ENCODE data around the gene UXT. TPM values are rescaled to one million over a fixed set of nuclear protein-coding genes. Genes with fewer than 3 reads are reported as not detected.

UXT gene
- total and polyA plus RNA-seq, 2 donors (not counting 1 experiment from before 2014, with no cell fraction given), result 111 to 141 TPM

DNA sequence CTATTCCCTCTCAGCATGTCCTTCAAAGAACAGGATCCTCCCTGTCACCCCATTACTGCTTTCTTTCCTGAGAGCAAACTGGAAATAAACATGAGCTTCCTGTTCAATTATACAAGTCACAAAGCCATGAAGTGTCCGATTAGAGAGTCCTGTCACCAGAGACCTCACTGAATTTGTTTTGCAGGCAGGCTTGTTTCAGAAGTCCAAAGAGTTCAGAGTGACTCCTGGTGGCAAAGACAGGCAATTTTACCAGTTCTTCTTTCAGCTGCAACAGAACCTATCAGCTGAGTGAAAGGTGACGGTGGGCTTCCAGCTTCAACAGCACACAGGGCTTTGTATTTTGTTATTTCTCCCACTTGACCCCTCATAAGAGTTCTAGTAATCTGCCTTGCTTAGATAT is 15.1 kb downstream of the UXT start:
- Histone ChIP-seq H3K79me2 (ENCODE audit: control insufficient read depth, insufficient read depth, low read length) (peaks cover 24% of the 10 kb centered on the region), H3K4me2 (ENCODE audit: extremely low read depth, insufficient read depth, low read length) (no peak overlapping the region), H3K27ac (ENCODE audit: insufficient read depth, low read length) (no peak overlapping the region), H3K9ac (ENCODE audit: insufficient read depth, low read length) (no peak overlapping the region), H2AFZ (ENCODE audit: low read length) (no peak overlapping the region), H3K4me1 (ENCODE audit: control insufficient read depth, extremely low read depth, insufficient read depth, low read length) (peaks cover 6% of the 10 kb centered on the region), H3K9me3 (ENCODE audit: control insufficient read depth, insufficient read depth, low read depth, low read length) (no peaks in the 10 kb centered on the region), H3K27me3 (ENCODE audit: control insufficient read depth, insufficient read depth, low read length) (no peaks in the 10 kb centered on the region), H3K4me3 (replicated peaks in 1 of 4; ENCODE audit: control extremely low read depth in 1 of 4, insufficient read depth in 1 of 4, low read depth in 3 of 4, low read length in 4 of 4) (no peak overlapping the region), H4K20me1 (ENCODE audit: control insufficient read depth, extremely low read depth, insufficient read depth, low read length) (no peaks in the 10 kb centered on the region), H3K36me3 (ENCODE audit: control insufficient read depth, insufficient read depth, low read length) (peaks cover 6% of the 10 kb centered on the region)
- TF ChIP-seq, protein P1, sequence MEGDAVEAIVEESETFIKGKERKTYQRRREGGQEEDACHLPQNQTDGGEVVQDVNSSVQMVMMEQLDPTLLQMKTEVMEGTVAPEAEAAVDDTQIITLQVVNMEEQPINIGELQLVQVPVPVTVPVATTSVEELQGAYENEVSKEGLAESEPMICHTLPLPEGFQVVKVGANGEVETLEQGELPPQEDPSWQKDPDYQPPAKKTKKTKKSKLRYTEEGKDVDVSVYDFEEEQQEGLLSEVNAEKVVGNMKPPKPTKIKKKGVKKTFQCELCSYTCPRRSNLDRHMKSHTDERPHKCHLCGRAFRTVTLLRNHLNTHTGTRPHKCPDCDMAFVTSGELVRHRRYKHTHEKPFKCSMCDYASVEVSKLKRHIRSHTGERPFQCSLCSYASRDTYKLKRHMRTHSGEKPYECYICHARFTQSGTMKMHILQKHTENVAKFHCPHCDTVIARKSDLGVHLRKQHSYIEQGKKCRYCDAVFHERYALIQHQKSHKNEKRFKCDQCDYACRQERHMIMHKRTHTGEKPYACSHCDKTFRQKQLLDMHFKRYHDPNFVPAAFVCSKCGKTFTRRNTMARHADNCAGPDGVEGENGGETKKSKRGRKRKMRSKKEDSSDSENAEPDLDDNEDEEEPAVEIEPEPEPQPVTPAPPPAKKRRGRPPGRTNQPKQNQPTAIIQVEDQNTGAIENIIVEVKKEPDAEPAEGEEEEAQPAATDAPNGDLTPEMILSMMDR (conservative IDR thresholded peaks at IDR 0.05 in 1 of 2, IDR thresholded peaks at IDR 0.05 in 1 of 2; ENCODE audit: low read depth in 1 of 2, low read length in 2 of 2), result peak; percentile 43 to 57
- TF ChIP-seq EZH2 (IDR thresholded peaks at IDR 0.05; ENCODE audit: low read length, missing control alignments), result no peak
- DNase-seq (ENCODE audit: low read depth in 2 of 2), result peak; percentile 21 to 63

- H4K20me1 ChIP-seq (ENCODE audit: control insufficient read depth, extremely low read depth, insufficient read depth, low read length), result no peaks in the 10 kb centered on the region
- H3K9ac ChIP-seq (ENCODE audit: insufficient read depth, low read length), result no peak overlapping the region
- H3K4me2 ChIP-seq (ENCODE audit: extremely low read depth, insufficient read depth, low read length), result no peak overlapping the region
- no peaks in the 10 kb centered on the region for H3K27me3 ChIP-seq (ENCODE audit: control insufficient read depth, insufficient read depth, low read length)
- H3K79me2 ChIP-seq (ENCODE audit: control insufficient read depth, insufficient read depth, low read length), result no peaks in the 10 kb centered on the region
- TF ChIP-seq EZH2 (IDR thresholded peaks at IDR 0.05; ENCODE audit: low read length, missing control alignments), result no peak
- TF ChIP-seq, protein P1 (conservative IDR thresholded peaks at IDR 0.05 in 1 of 2, IDR thresholded peaks at IDR 0.05 in 1 of 2; ENCODE audit: low read depth in 1 of 2, low read length in 2 of 2), result no peak
- peaks cover 8% of the 10 kb centered on the region for H3K36me3 ChIP-seq (ENCODE audit: control insufficient read depth, insufficient read depth, low read length)
- H3K4me1 ChIP-seq (ENCODE audit: control insufficient read depth, extremely low read depth, insufficient read depth, low read length), result no peaks in the 10 kb centered on the region
- no peak for DNase-seq (ENCODE audit: low read depth in 2 of 2)
- no peak overlapping the region for H2AFZ ChIP-seq (ENCODE audit: low read length)
- H3K4me3 ChIP-seq (replicated peaks in 1 of 4; ENCODE audit: control extremely low read depth in 1 of 4, insufficient read depth in 1 of 4, low read depth in 3 of 4, low read length in 4 of 4), result no peak overlapping the region
- no peaks in the 10 kb centered on the region for H3K9me3 ChIP-seq (ENCODE audit: control insufficient read depth, insufficient read depth, low read depth, low read length)
- no peak overlapping the region for H3K27ac ChIP-seq (ENCODE audit: insufficient read depth, low read length)
These were observed 20.2 kb downstream of the UXT start for GRCh38 chrX:47638816-47639215.

- Histone ChIP-seq H3K79me2 (ENCODE audit: control insufficient read depth, insufficient read depth, low read length) (no peaks in the 10 kb centered on the region), H4K20me1 (ENCODE audit: control insufficient read depth, extremely low read depth, insufficient read depth, low read length) (no peaks in the 10 kb centered on the region), H3K4me2 (ENCODE audit: extremely low read depth, insufficient read depth, low read length) (no peak overlapping the region), H3K27ac (ENCODE audit: insufficient read depth, low read length) (no peak overlapping the region), H3K9ac (ENCODE audit: insufficient read depth, low read length) (no peak overlapping the region), H2AFZ (ENCODE audit: low read length) (no peak overlapping the region), H3K4me1 (ENCODE audit: control insufficient read depth, extremely low read depth, insufficient read depth, low read length) (no peaks in the 10 kb centered on the region), H3K4me3 (replicated peaks in 1 of 4; ENCODE audit: control extremely low read depth in 1 of 4, insufficient read depth in 1 of 4, low read depth in 3 of 4, low read length in 4 of 4) (no peak overlapping the region), H3K36me3 (ENCODE audit: control insufficient read depth, insufficient read depth, low read length) (peaks cover 8% of the 10 kb centered on the region), H3K27me3 (ENCODE audit: control insufficient read depth, insufficient read depth, low read length) (no peaks in the 10 kb centered on the region), H3K9me3 (ENCODE audit: control insufficient read depth, insufficient read depth, low read depth, low read length) (no peaks in the 10 kb centered on the region)
- TF ChIP-seq, protein P1 (conservative IDR thresholded peaks at IDR 0.05 in 1 of 2, IDR thresholded peaks at IDR 0.05 in 1 of 2; ENCODE audit: low read depth in 1 of 2, low read length in 2 of 2), result no peak
- TF ChIP-seq EZH2 (IDR thresholded peaks at IDR 0.05; ENCODE audit: low read length, missing control alignments), result no peak
- peak in 1 of 2 donors; percentile 41 for DNase-seq (ENCODE audit: low read depth in 2 of 2)
These were observed 21.3 kb downstream of the UXT start for GRCh38 chrX:47637546-47638195.
